RWPE1 (cell line): ENCODE data around the gene NOC2L.

Experiments
- CTCF ChIA-PET: fragments of 350-600 bp; sonication (Branson Sonifier 250); formaldehyde crosslinking; extraction: SDS; loops from one replicate; lab custom pipeline; 2021; lab: Yijun Ruan, JAX
- POLR2A ChIA-PET: fragments of 400-600 bp; formaldehyde crosslinking; extraction: SDS; loops from one replicate; lab custom pipeline; 2020; ENCODE audit warnings: antibody characterized with exemption; ENCODE audit not compliant: low non-redundant PET; lab: Yijun Ruan, JAX
- DNase-seq: peaks from one replicate; pipeline ENCODE4 v3.0.0; 2012; ENCODE audit warnings: low spot score
- H3K27ac ChIP-seq: fragments of 450-650 bp; 2 replicates; pipeline ENCODE4 v1.5.1; 2017
- TF ChIP-seq, protein P1 (sequence below): fragments of 450-650 bp; conservative IDR thresholded peaks from 2 replicates; pipeline ENCODE4 v1.5.1; 2017; ENCODE audit warnings: low read depth, mild to moderate bottlenecking

Gene NOC2L

DNA sequence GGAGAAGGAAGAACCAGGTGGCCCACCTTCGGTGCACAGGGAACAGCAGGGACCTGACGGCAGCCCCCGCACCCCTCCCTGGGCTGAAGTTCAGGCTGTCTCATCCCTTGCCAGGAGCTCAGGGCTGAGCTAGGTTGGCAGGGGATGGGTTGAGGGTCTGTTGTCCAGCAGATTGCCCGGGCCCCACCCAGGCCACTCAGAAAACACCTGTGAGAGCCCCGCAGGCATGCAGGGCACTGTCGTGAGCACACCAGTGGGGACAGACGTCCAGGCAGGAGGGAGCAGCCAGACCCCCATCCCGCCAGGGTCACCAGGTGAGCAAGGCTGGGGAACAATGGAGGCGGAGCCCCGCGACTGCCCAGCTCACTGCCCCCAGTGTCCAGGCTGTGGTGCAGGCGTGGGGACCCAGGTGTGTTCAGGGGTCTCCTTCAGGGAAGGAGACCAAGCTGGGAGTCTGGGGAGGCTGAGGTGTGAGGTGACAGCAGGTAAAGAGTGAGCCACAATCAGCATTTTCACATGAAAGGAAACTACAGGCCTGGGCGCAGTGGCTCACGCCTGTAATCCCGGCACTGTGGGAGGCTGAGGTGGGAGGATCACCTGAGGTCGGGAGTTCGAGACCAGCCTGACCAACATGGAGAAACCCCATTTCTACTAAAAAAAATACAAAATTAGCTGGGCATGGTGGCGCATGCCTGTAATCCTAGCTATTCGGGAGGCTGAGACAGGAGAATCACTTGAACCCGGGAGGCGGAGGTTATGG lies 44.7 kb downstream of the NOC2L start:
- ChIA-PET CTCF (interaction anchor here (0.6 to 1.1 kb wide), 4 partner anchors 10 to 85 kb away, joined by 3 to 6 read pairs (median 4); no protein-coding TSS in a partner anchor), POLR2A (no interaction called here)
- H3K27ac ChIP-seq, result no peak overlapping the region
- TF ChIP-seq, protein P1, sequence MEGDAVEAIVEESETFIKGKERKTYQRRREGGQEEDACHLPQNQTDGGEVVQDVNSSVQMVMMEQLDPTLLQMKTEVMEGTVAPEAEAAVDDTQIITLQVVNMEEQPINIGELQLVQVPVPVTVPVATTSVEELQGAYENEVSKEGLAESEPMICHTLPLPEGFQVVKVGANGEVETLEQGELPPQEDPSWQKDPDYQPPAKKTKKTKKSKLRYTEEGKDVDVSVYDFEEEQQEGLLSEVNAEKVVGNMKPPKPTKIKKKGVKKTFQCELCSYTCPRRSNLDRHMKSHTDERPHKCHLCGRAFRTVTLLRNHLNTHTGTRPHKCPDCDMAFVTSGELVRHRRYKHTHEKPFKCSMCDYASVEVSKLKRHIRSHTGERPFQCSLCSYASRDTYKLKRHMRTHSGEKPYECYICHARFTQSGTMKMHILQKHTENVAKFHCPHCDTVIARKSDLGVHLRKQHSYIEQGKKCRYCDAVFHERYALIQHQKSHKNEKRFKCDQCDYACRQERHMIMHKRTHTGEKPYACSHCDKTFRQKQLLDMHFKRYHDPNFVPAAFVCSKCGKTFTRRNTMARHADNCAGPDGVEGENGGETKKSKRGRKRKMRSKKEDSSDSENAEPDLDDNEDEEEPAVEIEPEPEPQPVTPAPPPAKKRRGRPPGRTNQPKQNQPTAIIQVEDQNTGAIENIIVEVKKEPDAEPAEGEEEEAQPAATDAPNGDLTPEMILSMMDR, result no peak
- DNase-seq, result no peak

DNA sequence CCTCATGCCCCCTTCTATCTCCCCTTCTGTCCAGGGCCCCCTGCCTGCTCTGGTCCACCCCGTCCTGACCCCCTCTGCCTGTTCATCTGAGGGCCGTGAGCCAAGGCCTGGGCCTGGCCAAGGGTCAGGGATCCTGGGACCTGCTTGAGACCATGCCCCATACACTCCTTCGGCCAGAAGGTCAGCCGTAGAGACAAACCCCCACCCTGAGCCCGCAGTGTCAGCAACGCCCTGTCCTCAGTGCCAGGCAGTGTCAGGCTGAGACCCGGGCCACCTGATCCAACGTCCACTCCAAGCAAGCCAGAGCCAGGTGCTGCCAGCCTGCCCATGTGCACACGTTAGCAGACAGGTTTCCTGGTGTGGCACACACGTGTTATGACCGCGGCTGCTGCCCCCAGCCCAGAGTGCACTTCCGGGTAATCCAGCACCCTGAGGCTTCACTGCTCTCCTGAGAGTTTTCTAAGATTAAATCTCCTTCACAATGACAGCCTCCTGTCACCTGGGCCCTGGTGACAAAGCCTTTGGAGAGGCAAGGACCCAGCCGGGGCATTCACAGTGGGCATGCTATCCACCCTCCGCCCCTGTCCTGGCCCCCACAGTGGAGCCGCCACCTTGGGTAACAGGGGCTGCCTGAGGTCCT lies 45.4 kb downstream of the NOC2L start:
- POLR2A ChIA-PET, result no interaction called here

DNA sequence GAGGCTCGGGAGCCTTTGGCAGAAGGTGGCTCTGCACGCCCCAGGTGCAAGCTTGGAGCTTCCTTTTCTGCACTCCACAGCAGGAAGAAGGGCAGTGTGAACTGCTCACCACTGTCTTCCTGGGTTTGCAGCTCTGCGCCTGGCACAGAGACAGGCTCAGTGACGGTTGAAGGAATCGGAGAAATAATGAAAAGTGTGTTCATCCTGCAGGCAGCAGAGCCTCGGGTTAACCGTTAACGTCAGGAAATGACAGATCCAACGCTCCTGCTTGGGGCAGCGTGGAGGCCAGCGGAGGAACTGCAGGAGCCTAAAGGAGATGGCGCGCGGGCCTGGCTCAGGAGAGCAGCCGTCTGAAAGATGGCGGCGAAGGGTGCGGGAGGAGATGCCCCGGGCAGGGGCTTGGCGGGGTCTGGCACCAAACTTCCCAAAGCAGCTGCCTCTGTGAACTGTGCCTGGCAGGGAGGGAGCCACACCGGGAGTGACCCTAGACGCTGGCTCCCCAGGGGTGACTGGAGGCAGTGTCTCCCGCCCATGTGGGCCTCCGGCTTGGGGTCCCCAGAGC lies 46.2 kb downstream of the NOC2L start:
- no peak for DNase-seq
- H3K27ac ChIP-seq, result no peak overlapping the region
- ChIA-PET CTCF (interaction anchor here (0.6 to 3.4 kb wide), 2 partner anchors 8 to 26 kb away, joined by 3 to 18 read pairs; no protein-coding TSS in a partner anchor), POLR2A (no interaction called here)
- TF ChIP-seq, protein P1, result no peak

More for the DNA sequence above, 45.4 kb downstream of the NOC2L start:
- TF ChIP-seq, protein P1, result no peak
- no peak overlapping the region for H3K27ac ChIP-seq
- CTCF ChIA-PET, result interaction anchor here (0.6 to 1.1 kb wide), 2 partner anchors 24 to 26 kb away, joined by 3 to 5 read pairs; no protein-coding TSS in a partner anchor
- DNase-seq, result no peak

DNA sequence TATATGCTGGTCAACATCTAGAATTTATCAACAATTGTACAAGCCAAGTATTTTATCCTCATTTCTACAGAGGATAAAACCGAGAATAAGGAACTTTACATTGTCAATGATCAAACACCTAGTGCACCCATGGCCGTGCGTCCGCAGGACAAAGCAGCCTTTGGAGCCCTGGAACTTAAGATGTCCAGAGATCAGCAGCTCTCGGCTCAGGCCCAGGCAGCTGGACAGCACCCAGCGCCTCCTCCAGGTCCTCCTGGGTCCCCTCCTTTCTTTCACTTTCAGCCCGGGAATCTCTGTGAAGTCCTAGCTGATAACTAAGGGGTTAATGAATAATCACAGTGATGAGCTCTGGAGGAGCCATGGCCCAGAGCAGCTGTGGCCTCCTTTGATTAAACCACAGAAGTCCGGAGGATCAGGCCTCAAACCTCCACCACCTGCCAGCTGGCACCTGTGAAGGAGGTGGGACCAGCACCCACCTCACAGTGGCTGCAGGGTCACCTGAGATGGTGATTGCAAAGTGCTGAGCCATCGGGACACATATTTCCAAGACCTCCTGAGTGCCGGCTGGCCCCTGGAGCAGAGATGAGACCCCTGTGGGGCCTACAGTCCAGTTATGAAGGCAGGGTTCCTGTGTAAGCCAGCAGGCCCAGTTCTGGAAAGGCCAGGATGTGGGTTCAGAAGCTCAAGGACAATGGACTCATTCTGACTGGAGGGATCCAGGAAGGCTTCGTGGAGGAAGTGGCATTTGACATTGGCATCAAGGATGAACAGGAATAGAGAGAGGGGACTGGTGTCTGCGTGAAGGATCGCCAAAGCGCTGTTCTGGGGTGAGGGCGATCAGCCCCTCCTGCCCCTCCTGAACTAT lies 46.9 kb downstream of the NOC2L start:
- POLR2A ChIA-PET, result no interaction called here
- CTCF ChIA-PET, result interaction anchor here (0.6 to 3.4 kb wide), 2 partner anchors 7 to 26 kb away, joined by 3 to 18 read pairs; no protein-coding TSS in a partner anchor

DNA sequence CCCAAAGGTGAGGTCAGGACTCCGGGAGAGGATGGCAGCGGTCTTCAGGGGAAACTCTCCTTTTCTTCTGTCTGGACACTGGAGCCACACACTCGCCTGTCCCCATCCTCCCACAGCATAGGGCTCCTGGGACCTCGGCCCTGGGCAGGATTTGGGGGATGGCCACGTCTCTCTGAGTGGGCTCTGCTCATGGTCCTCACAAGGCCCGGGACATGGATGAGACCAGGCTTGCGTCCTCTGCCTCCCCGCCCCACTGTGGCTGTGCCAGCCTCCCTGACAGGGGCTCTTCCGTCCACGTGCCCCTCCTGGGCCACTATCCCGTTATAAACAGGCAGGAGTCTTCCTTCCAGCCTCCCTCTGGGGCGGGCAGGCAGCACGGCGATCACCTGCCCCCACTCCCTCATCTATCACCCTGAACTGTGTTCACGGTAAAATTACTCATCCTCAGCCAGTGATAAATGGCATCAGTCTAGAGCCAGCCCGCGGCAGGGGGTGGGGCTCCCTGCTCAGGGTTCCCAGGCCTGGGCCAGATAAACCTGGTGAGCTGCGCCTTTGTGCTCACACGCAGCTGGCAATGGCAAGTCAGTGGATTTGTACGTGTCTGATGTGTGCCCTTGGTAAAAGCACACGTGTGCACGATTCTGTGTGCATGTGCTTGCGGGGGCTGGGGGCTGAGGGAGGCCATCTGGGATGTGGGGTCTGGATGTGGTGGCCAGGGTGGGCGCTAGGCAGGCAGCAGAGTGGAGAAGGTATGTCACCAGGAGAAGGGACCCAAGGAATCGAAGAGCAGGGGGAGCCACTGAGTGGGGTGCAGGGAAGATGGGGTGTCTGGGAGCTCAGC lies 48.0 kb downstream of the NOC2L start:
- H3K27ac ChIP-seq, result peak overlapping the region; percentile 15; the same call in 1 of the 2 replicates
- TF ChIP-seq, protein P1, result no peak
- CTCF ChIA-PET, result interaction anchor here (3.4 kb wide), 1 partner anchor 27 kb away, joined by 18 read pairs; no protein-coding TSS in a partner anchor
- DNase-seq, result peak; percentile 87
- POLR2A ChIA-PET, result interaction anchor here (0.8 kb wide), 1 partner anchor 27 kb away, joined by 4 read pairs; no protein-coding TSS in a partner anchor

More for the DNA sequence above, 46.9 kb downstream of the NOC2L start:
- H3K27ac ChIP-seq, result no peak overlapping the region
- TF ChIP-seq, protein P1, result no peak
- DNase-seq, result no peak
